ENCODE data around the gene PLD6. TPM values are rescaled to one million over a fixed set of nuclear protein-coding genes. Genes with fewer than 3 reads are reported as not detected.

The PLD6 gene
- polyA plus RNA-seq, 1 donor (not counting 4 experiments of a cell fraction or from before 2014, with no cell fraction given) = 1.6 TPM

GRCh38 chr17:17190188-17190587 is 15.9 kb downstream of the PLD6 start:
- no peak for TF ChIP-seq CTCF (optimal IDR thresholded peaks at IDR 0.05 in 1 of 3, IDR thresholded peaks at IDR 0.05 in 1 of 3, conservative IDR thresholded peaks at IDR 0.05 in 1 of 3; ENCODE audit: extremely low read depth in 1 of 3, insufficient read depth in 2 of 3, low read length in 3 of 3)
- no peak for TF ChIP-seq EZH2 (IDR thresholded peaks at IDR 0.05; ENCODE audit: low read length)
- Histone ChIP-seq H3K4me2 (ENCODE audit: control insufficient read depth, extremely low read depth, insufficient read depth, low read depth, low read length) (no peak overlapping the region), H3K9me1 (ENCODE audit: control insufficient read depth, extremely low read depth, insufficient read depth, low read length) (peaks cover 2% of the 10 kb centered on the region), H3K4me3 (ENCODE audit: control insufficient read depth in 2 of 3, extremely low read depth in 1 of 3, insufficient read depth in 2 of 3, low read depth in 1 of 3, low read length in 3 of 3) (no peak overlapping the region), H3K36me3 (ENCODE audit: control insufficient read depth in 2 of 2, extremely low read depth in 1 of 2, insufficient read depth in 2 of 2, low read length in 2 of 2) (peaks cover 9 to 21% of the 10 kb centered on the region in 2 experiments), H4K20me1 (ENCODE audit: control insufficient read depth, extremely low read depth, insufficient read depth, low read length) (no peaks in the 10 kb centered on the region), H3K79me2 (ENCODE audit: control insufficient read depth, insufficient read depth, low read length) (no peaks in the 10 kb centered on the region), H3K27me3 (ENCODE audit: control insufficient read depth, extremely low read depth, insufficient read depth, low read length) (no peaks in the 10 kb centered on the region), H3K27ac (ENCODE audit: control insufficient read depth, insufficient read depth, low read length) (no peak overlapping the region), H3K4me1 (ENCODE audit: control insufficient read depth, extremely low read depth, insufficient read depth, low read length) (peaks cover 15% of the 10 kb centered on the region), H2AFZ (ENCODE audit: control insufficient read depth, low read length) (no peak overlapping the region), H3K9ac (ENCODE audit: control insufficient read depth, extremely low read depth, insufficient read depth, low read length) (no peak overlapping the region), H3K9me3 (ENCODE audit: control insufficient read depth, low read depth, low read length) (no peaks in the 10 kb centered on the region)
- DNase-seq (ENCODE audit: low read depth, low spot score) (no peak), FAIRE-seq (no peak)
- dilution Hi-C loops (cut with MboI; ENCODE audit: extremely low pct_ligation_motif_present, low sequenced_read_pairs) = no loop called here

- H3K9me3 ChIP-seq (ENCODE audit: control insufficient read depth, low read depth, low read length) = no peaks in the 10 kb centered on the region
- no peaks in the 10 kb centered on the region for H3K27me3 ChIP-seq (ENCODE audit: control insufficient read depth, extremely low read depth, insufficient read depth, low read length)
- dilution Hi-C loops (cut with MboI; ENCODE audit: extremely low pct_ligation_motif_present, low sequenced_read_pairs) = no loop called here
- H3K36me3 ChIP-seq (ENCODE audit: control insufficient read depth in 2 of 2, extremely low read depth in 1 of 2, insufficient read depth in 2 of 2, low read length in 2 of 2) = peaks cover 9 to 22% of the 10 kb centered on the region in 2 experiments
- no peaks in the 10 kb centered on the region for H3K79me2 ChIP-seq (ENCODE audit: control insufficient read depth, insufficient read depth, low read length)
- FAIRE-seq = no peak
- no peak overlapping the region for H3K4me2 ChIP-seq (ENCODE audit: control insufficient read depth, extremely low read depth, insufficient read depth, low read depth, low read length)
- no peak for TF ChIP-seq EZH2 (IDR thresholded peaks at IDR 0.05; ENCODE audit: low read length)
- no peak for TF ChIP-seq CTCF (optimal IDR thresholded peaks at IDR 0.05 in 1 of 3, IDR thresholded peaks at IDR 0.05 in 1 of 3, conservative IDR thresholded peaks at IDR 0.05 in 1 of 3; ENCODE audit: extremely low read depth in 1 of 3, insufficient read depth in 2 of 3, low read length in 3 of 3)
- no peak overlapping the region for H3K9ac ChIP-seq (ENCODE audit: control insufficient read depth, extremely low read depth, insufficient read depth, low read length)
- no peak overlapping the region for H2AFZ ChIP-seq (ENCODE audit: control insufficient read depth, low read length)
- H3K9me1 ChIP-seq (ENCODE audit: control insufficient read depth, extremely low read depth, insufficient read depth, low read length) = peaks cover 2% of the 10 kb centered on the region
- no peak overlapping the region for H3K4me3 ChIP-seq (ENCODE audit: control insufficient read depth in 2 of 3, extremely low read depth in 1 of 3, insufficient read depth in 2 of 3, low read depth in 1 of 3, low read length in 3 of 3)
- no peak for DNase-seq (ENCODE audit: low read depth, low spot score)
- no peaks in the 10 kb centered on the region for H4K20me1 ChIP-seq (ENCODE audit: control insufficient read depth, extremely low read depth, insufficient read depth, low read length)
- peaks cover 15% of the 10 kb centered on the region for H3K4me1 ChIP-seq (ENCODE audit: control insufficient read depth, extremely low read depth, insufficient read depth, low read length)
- no peak overlapping the region for H3K27ac ChIP-seq (ENCODE audit: control insufficient read depth, insufficient read depth, low read length)
Measured at GRCh38 chr17:17189559-17189958, 16.6 kb downstream of the PLD6 start.
